Smooth muscle cell (in vitro differentiated cells): ENCODE results near the gene CEP164. TPM values are rescaled to one million over a fixed set of nuclear protein-coding genes. Genes with fewer than 3 reads are reported as not detected.

Experiments used
- DNase-seq: peaks from one replicate; lab custom pipeline; 2025; ENCODE audit not compliant: unreplicated experiment; lab: John Stamatoyannopoulos, UW
- H2AFZ ChIP-seq: fragments of 200-600 bp; sonication (generic); 2 replicates; pipeline ENCODE4 v1.6.0; 2016; ENCODE audit warnings: antibody characterized with exemption, low read depth, mild to moderate bottlenecking
- H3F3A ChIP-seq: fragments of 200-600 bp; sonication (generic); 2 replicates; pipeline ENCODE4 v1.6.0; 2017; ENCODE audit warnings: antibody characterized with exemption, low read depth
- H3K27ac ChIP-seq: fragments of 200-600 bp; sonication (generic); 2 replicates; pipeline ENCODE4 v1.5.1; 2016; ENCODE audit warnings: low read depth, mild to moderate bottlenecking
- H3K27me3 ChIP-seq: fragments of 200-600 bp; sonication (generic); 2 replicates; pipeline ENCODE4 v1.6.1; 2016; ENCODE audit warnings: low read depth, mild to moderate bottlenecking
- H3K36me3 ChIP-seq: fragments of 200-600 bp; sonication (generic); 2 replicates; pipeline ENCODE4 v1.5.1; 2016; ENCODE audit warnings: low read depth
- H3K4me1 ChIP-seq: fragments of 200-600 bp; sonication (generic); 2 replicates; pipeline ENCODE4 v1.5.1; 2016; ENCODE audit warnings: low read depth
- H3K4me2 ChIP-seq: fragments of 200-600 bp; sonication (generic); 2 replicates; pipeline ENCODE4 v1.6.0; 2016; ENCODE audit warnings: mild to moderate bottlenecking
- H3K4me3 ChIP-seq: fragments of 200-600 bp; sonication (generic); 2 replicates; pipeline ENCODE4 v1.5.1; 2016; ENCODE audit warnings: mild to moderate bottlenecking
- H3K79me2 ChIP-seq: fragments of 200-600 bp; sonication (generic); 2 replicates; pipeline ENCODE4 v1.6.0; 2016; ENCODE audit warnings: low read depth, mild to moderate bottlenecking
- H3K9ac ChIP-seq: fragments of 200-600 bp; sonication (generic); 2 replicates; pipeline ENCODE4 v1.6.0; 2016; ENCODE audit warnings: low read depth
- H3K9me3 ChIP-seq: fragments of 200-600 bp; sonication (generic); replicated peaks from 2 replicates; pipeline ENCODE4 v1.5.1; 2016; ENCODE audit warnings: low read depth
- H4K20me1 ChIP-seq: fragments of 200-600 bp; sonication (generic); 2 replicates; pipeline ENCODE4 v1.6.0; 2016; ENCODE audit warnings: low read depth
- CTCF ChIP-seq: fragments of 200-600 bp; sonication (generic); IDR thresholded peaks from 2 replicates; pipeline ENCODE4 v1.5.1; 2017; ENCODE audit warnings: borderline replicate concordance, mild to moderate bottlenecking, antibody characterized with exemption; ENCODE audit not compliant: insufficient read depth, poor library complexity, severe bottlenecking
- WGBS: methylation state at CpG from one replicate; pipeline ENCODE4 v1.1.7; 2016; ENCODE audit warnings: low lambda C conversion rate; 5-methylcytosine and 5-hydroxymethylcytosine counted together
- polyA plus RNA-seq: library from polyadenylated mRNA; unstranded; fragments of >200 nt; fragmentation: Nextera tagmentation; extraction: Ambion mirVana; gene quantifications from 2 replicates; pipeline ENCODE4 v1.2.1, GENCODE V29; 2016
- total RNA-seq: library from RNA; depleted of rRNA; stranded (reverse); fragments of >200 nt; gene quantifications from 2 replicates; pipeline ENCODE4 v1.2.3, GENCODE V29; 2014

The CEP164 gene
- total and polyA plus RNA-seq, 2 experiments from 2014 or later, result 11.2 to 30.7 TPM

GRCh38 chr11:117369534-117369933 lies 41.9 kb downstream of the CEP164 start:
- Histone ChIP-seq H3K4me3 (no peak overlapping the region), H4K20me1 (no peaks in the 10 kb centered on the region), H3K36me3 (no peaks in the 10 kb centered on the region), H3K4me2 (no peak overlapping the region), H3K9me3 (no peaks in the 10 kb centered on the region), H3K79me2 (no peaks in the 10 kb centered on the region), H3F3A (no peaks in the 10 kb centered on the region), H3K9ac (no peak overlapping the region), H3K27me3 (no peaks in the 10 kb centered on the region), H2AFZ (no peak overlapping the region), H3K27ac (no peak overlapping the region), H3K4me1 (no peaks in the 10 kb centered on the region)
- TF ChIP-seq CTCF, result no peak
- 95% methylated on average over 1 of the region's 1 CpG for WGBS
- DNase-seq, result no peak

GRCh38 chr11:117371453-117371852 lies 43.8 kb downstream of the CEP164 start:
- no peak for TF ChIP-seq CTCF
- H4K20me1 ChIP-seq, result no peaks in the 10 kb centered on the region
- H3K27me3 ChIP-seq, result no peaks in the 10 kb centered on the region
- no peak overlapping the region for H3K4me2 ChIP-seq
- H3K9ac ChIP-seq, result no peak overlapping the region
- DNase-seq, result no peak
- H3K9me3 ChIP-seq, result no peaks in the 10 kb centered on the region
- WGBS, result 93% methylated on average over 4 of the region's 4 CpGs
- H3K4me3 ChIP-seq, result no peak overlapping the region
- H3K79me2 ChIP-seq, result no peaks in the 10 kb centered on the region
- H3K36me3 ChIP-seq, result no peaks in the 10 kb centered on the region
- H3K4me1 ChIP-seq, result no peaks in the 10 kb centered on the region
- no peaks in the 10 kb centered on the region for H3F3A ChIP-seq
- no peak overlapping the region for H3K27ac ChIP-seq
- H2AFZ ChIP-seq, result no peak overlapping the region

GRCh38 chr11:117374316-117375055 lies 46.8 kb downstream of the CEP164 start:
- no peaks in the 10 kb centered on the region for H3F3A ChIP-seq
- no peaks in the 10 kb centered on the region for H3K9me3 ChIP-seq
- WGBS, result 91% methylated on average over 8 of the region's 8 CpGs
- H3K4me3 ChIP-seq, result no peak overlapping the region
- H3K4me2 ChIP-seq, result no peak overlapping the region
- no peaks in the 10 kb centered on the region for H4K20me1 ChIP-seq
- H3K9ac ChIP-seq, result no peak overlapping the region
- no peak for DNase-seq
- H2AFZ ChIP-seq, result no peak overlapping the region
- no peaks in the 10 kb centered on the region for H3K36me3 ChIP-seq
- H3K27me3 ChIP-seq, result no peaks in the 10 kb centered on the region
- H3K4me1 ChIP-seq, result no peaks in the 10 kb centered on the region
- no peak for TF ChIP-seq CTCF
- H3K27ac ChIP-seq, result no peak overlapping the region
- no peaks in the 10 kb centered on the region for H3K79me2 ChIP-seq

GRCh38 chr11:117375960-117376359 lies 48.3 kb downstream of the CEP164 start:
- no peak overlapping the region for H3K4me3 ChIP-seq
- no peak for DNase-seq
- no peaks in the 10 kb centered on the region for H3K79me2 ChIP-seq
- H3K27me3 ChIP-seq, result no peaks in the 10 kb centered on the region
- no peak overlapping the region for H3K9ac ChIP-seq
- no peak overlapping the region for H2AFZ ChIP-seq
- no peaks in the 10 kb centered on the region for H3K9me3 ChIP-seq
- H3F3A ChIP-seq, result no peaks in the 10 kb centered on the region
- TF ChIP-seq CTCF, result no peak
- H3K4me2 ChIP-seq, result no peak overlapping the region
- H3K36me3 ChIP-seq, result no peaks in the 10 kb centered on the region
- 95% methylated on average over 5 of the region's 5 CpGs for WGBS
- no peaks in the 10 kb centered on the region for H3K4me1 ChIP-seq
- H4K20me1 ChIP-seq, result no peaks in the 10 kb centered on the region
- H3K27ac ChIP-seq, result no peak overlapping the region
